ENCODE results near the gene MLC1.

DNA sequence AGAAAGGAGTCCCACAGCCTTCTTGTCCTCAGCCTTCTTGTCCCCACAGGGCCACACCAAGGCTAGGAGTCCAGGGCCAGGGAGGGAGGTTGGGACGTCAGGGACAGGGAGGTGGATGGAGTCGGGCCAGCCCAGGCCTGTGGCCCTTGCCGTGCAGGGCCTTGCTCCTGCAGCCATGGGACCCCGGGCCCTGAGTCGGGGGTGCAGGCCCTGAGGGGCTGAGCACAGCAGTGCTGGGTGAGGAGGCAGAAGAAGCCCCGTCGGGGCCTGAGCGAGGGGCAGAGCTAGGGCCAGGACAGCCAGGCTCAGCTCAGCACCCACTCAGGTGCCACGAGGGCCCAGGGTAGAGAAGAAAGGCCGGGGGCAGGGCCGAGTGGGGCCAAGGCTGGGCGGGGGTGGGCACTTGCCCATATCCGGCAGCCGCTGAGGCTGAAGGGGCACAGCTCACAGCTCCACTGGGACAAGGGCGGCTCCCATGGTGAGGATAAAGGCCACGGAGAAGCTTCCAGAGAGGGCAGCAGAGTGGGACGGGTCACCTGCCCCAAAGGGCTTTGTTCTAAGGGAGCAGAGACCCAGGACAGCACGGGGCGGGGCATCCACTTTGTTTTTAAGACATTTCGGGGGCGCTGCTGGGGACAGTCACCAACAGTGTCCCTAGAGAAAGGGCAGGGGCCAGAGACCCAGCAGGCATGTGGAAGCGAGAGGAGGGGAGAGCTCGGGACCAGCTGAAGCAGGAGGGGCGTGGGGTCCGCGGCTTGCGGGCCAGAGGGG is 3.6 kb downstream of the MLC1 start:
- TF ChIP-seq ZFP30 (CRISPR knock-in tag; IDR thresholded peaks at IDR 0.05) (no peak), GLIS3 (CRISPR knock-in tag; IDR thresholded peaks at IDR 0.05) (no peak), TOX (CRISPR knock-in tag; IDR thresholded peaks at IDR 0.05; ENCODE audit: borderline replicate concordance) (no peak)

Data from SK-N-SH treated with all-trans-retinoic acid at 6 μM for 48 hours (cell line).